Tibial artery (tissue), 4 donors: ENCODE results near the gene LRRC40.

Experiments
- DNase-seq, 2 donors: peaks; one replicate each; pipeline ENCODE4 v3.0.0-alpha.2; 2019
- H3K27ac ChIP-seq, 2 donors: fragments of 200-600 bp; sonication (generic) in 1 of 2; 1 replicate in 1 of 2; 2 replicates in 1 of 2; pipeline ENCODE4 v1.5.1; 2018 to 2019; ENCODE audit warnings: mild to moderate bottlenecking in 1 of 2
- H3K27me3 ChIP-seq, 2 donors: fragments of 200-600 bp; sonication (generic) in 1 of 2; one replicate each; pipeline versions ENCODE4 v1.5.1 to v1.6.0; 2016 to 2019
- H3K36me3 ChIP-seq, 3 donors: fragments of 200-600 bp; sonication (generic) in 2 of 3; one replicate each; pipeline ENCODE4 v1.5.1; 2016 to 2019; ENCODE audit warnings: mild to moderate bottlenecking in 2 of 3
- H3K4me1 ChIP-seq, 4 donors: fragments of 200-600 bp; sonication (generic) in 2 of 4; 1 replicate in 3 of 4; 2 replicates in 1 of 4; pipeline ENCODE4 v1.5.1; 2016 to 2019
- H3K4me3 ChIP-seq, 2 donors: fragments of 200-600 bp; sonication (generic) in 1 of 2; 1 replicate in 1 of 2; 2 replicates in 1 of 2; pipeline ENCODE4 v1.5.1; 2018 to 2019; ENCODE audit warnings: mild to moderate bottlenecking in 2 of 2
- H3K9me3 ChIP-seq, 3 donors: fragments of 200-600 bp; sonication (generic) in 1 of 3; one replicate each; pipeline ENCODE4 v1.5.1; 2016 to 2019
- CTCF ChIP-seq, 2 experiments: fragments of 200-600 bp in 1 of 2; fragments of 450-650 bp in 1 of 2; IDR thresholded peaks; one replicate each; pipeline ENCODE4 v1.5.1; 2017 to 2019; ENCODE audit warnings: antibody characterized with exemption in 2 of 2, mild to moderate bottlenecking in 1 of 2, moderate library complexity in 1 of 2
- intact Hi-C: fragments of 100-400 bp; cut with DNase I; formaldehyde crosslinking; loops from one replicate; pipeline ENCODE4 v1.15.0; 2023; ENCODE audit warnings: low total_unique reads

LRRC40 gene

GRCh38 chr1:70103770-70104169 is 101.6 kb downstream of the LRRC40 start:
- H3K9me3 ChIP-seq: no peaks in the 10 kb centered on the region
- no peak for DNase-seq
- H3K4me3 ChIP-seq: no peak overlapping the region
- no peaks in the 10 kb centered on the region for H3K4me1 ChIP-seq
- TF ChIP-seq CTCF (IDR thresholded peaks at IDR 0.05): no peak
- no peaks in the 10 kb centered on the region for H3K36me3 ChIP-seq
- H3K27me3 ChIP-seq: no peaks in the 10 kb centered on the region
- no peak overlapping the region for H3K27ac ChIP-seq
- intact Hi-C loops: no loop called here

GRCh38 chr1:70101774-70102173 is 103.6 kb downstream of the LRRC40 start:
- no peak for DNase-seq
- Histone ChIP-seq H3K4me1 (no peaks in the 10 kb centered on the region), H3K4me3 (no peak overlapping the region), H3K9me3 (no peaks in the 10 kb centered on the region), H3K36me3 (no peaks in the 10 kb centered on the region), H3K27ac (no peak overlapping the region), H3K27me3 (no peaks in the 10 kb centered on the region)
- intact Hi-C loops: no loop called here
- no peak for TF ChIP-seq CTCF (IDR thresholded peaks at IDR 0.05)

GRCh38 chr1:70101231-70101630 is 104.1 kb downstream of the LRRC40 start:
- Histone ChIP-seq H3K36me3 (no peaks in the 10 kb centered on the region), H3K4me1 (no peaks in the 10 kb centered on the region), H3K9me3 (no peaks in the 10 kb centered on the region), H3K27me3 (no peaks in the 10 kb centered on the region), H3K27ac (no peak overlapping the region), H3K4me3 (no peak overlapping the region)
- TF ChIP-seq CTCF (IDR thresholded peaks at IDR 0.05): no peak
- intact Hi-C loops: no loop called here
- no peak for DNase-seq
